Measurements from ENCODE around the gene CFDP1.

The CFDP1 gene

DNA sequence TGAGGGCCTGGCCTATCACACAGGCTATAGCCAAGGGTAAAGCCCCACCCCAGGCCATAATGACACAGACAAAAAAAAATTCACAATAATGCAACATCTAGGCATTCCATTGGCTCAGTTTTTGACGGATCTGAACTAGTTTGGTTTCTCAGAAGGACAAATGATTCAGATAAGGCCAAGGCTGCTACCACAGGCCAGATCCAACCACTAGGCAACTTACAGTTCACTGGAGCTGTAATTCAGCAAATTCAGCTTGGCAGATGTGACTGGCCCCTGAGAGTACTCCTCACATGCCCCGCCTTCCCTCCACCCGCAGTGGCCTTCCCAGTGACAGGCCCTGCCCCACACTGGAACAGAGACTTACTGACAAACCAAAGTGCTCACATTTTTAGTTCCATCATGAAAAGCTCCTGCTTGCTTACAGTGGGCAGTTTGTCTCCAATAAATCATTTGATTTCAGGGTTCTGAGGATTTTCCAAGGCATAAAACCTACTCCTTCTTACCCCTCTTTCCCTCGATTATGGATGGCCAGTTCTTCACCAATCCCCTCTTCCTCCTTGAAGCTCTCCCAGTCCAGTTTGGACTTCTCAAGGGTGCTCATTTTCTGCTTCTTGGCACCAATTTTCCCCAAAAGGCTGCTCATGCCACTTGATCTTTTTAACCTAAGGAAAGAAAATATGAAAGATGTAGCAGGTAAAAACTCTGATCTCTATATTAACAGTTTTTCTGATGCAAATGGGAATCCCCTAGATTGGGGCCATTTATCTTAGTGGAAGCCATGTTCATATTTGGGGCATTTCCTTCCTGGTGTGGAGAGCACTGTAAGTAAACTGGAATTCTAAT, 128.6 kb downstream of the CFDP1 start:
- Histone ChIP-seq H3K4me1 (ENCODE audit: control insufficient read depth, insufficient read depth, low read length) (peaks cover 22% of the 10 kb centered on the region), H3K36me3 (ENCODE audit: control insufficient read depth in 2 of 2, insufficient read depth in 1 of 2, low read length in 2 of 2) (peaks cover 0 to 38% of the 10 kb centered on the region in 2 experiments; a peak in 1 of 3 replicates), H3K4me3 (ENCODE audit: low read depth, low read length) (no peak overlapping the region), H3K27ac (ENCODE audit: extremely low read depth, low read depth, low read length) (peak overlapping the region; percentile 74), H3K9me3 (ENCODE audit: control insufficient read depth, insufficient read depth, low read depth, low read length) (no peaks in the 10 kb centered on the region)
- ChIA-PET POLR2A (interaction anchor here (0.6 to 1.8 kb wide), 5 partner anchors 37 to 103 kb away, joined by 3 to 7 read pairs (median 5); no protein-coding TSS in a partner anchor), CTCF (interaction anchor here (1.0 to 2.2 kb wide), 2 partner anchors 105 to 1867 kb away, joined by 4 to 8 read pairs; no protein-coding TSS in a partner anchor)
- no peak for TF ChIP-seq ZNF600 (tag by site-specific recombination; IDR thresholded peaks at IDR 0.05)
- TF ChIP-seq, protein P1, sequence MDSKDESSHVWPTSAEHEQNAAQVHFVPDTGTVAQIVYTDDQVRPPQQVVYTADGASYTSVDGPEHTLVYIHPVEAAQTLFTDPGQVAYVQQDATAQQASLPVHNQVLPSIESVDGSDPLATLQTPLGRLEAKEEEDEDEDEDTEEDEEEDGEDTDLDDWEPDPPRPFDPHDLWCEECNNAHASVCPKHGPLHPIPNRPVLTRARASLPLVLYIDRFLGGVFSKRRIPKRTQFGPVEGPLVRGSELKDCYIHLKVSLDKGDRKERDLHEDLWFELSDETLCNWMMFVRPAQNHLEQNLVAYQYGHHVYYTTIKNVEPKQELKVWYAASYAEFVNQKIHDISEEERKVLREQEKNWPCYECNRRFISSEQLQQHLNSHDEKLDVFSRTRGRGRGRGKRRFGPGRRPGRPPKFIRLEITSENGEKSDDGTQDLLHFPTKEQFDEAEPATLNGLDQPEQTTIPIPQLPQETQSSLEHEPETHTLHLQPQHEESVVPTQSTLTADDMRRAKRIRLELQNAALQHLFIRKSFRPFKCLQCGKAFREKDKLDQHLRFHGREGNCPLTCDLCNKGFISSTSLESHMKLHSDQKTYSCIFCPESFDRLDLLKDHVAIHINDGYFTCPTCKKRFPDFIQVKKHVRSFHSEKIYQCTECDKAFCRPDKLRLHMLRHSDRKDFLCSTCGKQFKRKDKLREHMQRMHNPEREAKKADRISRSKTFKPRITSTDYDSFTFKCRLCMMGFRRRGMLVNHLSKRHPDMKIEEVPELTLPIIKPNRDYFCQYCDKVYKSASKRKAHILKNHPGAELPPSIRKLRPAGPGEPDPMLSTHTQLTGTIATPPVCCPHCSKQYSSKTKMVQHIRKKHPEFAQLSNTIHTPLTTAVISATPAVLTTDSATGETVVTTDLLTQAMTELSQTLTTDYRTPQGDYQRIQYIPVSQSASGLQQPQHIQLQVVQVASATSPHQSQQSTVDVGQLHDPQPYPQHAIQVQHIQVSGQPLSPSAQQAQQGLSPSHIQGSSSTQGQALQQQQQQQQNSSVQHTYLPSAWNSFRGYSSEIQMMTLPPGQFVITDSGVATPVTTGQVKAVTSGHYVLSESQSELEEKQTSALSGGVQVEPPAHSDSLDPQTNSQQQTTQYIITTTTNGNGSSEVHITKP (tag by site-specific recombination; IDR thresholded peaks at IDR 0.05) = 0 out of 2 replicates have a peak, but pooled peaks have one; percentile 14

GRCh38 chr16:75301804-75302203, 131.5 kb downstream of the CFDP1 start:
- H3K36me3 ChIP-seq (ENCODE audit: control insufficient read depth in 2 of 2, insufficient read depth in 1 of 2, low read length in 2 of 2) = peaks cover 0 to 59% of the 10 kb centered on the region in 2 experiments; a peak in 2 of 3 replicates
- no peak overlapping the region for H3K4me3 ChIP-seq (ENCODE audit: low read depth, low read length)
- peaks cover 22% of the 10 kb centered on the region for H3K4me1 ChIP-seq (ENCODE audit: control insufficient read depth, insufficient read depth, low read length)
- H3K9me3 ChIP-seq (ENCODE audit: control insufficient read depth, insufficient read depth, low read depth, low read length) = no peaks in the 10 kb centered on the region
- TF ChIP-seq KLF1 (tag by site-specific recombination; IDR thresholded peaks at IDR 0.05) (no peak), ZSCAN23 (tag by site-specific recombination; IDR thresholded peaks at IDR 0.05) (no peak), ZNF23 (tag by site-specific recombination; IDR thresholded peaks at IDR 0.05; ENCODE audit: borderline replicate concordance) (no peak), PRDM6 (tag by site-specific recombination; IDR thresholded peaks at IDR 0.05) (no peak), SCRT1 (tag by site-specific recombination; IDR thresholded peaks at IDR 0.05; ENCODE audit: borderline replicate concordance) (no peak), ZNF76 (tag by site-specific recombination; IDR thresholded peaks at IDR 0.05; ENCODE audit: borderline replicate concordance, low read depth) (no peak), ZNF16 (tag by site-specific recombination; IDR thresholded peaks at IDR 0.05; ENCODE audit: low read depth) (no peak), ZNF626 (tag by site-specific recombination; IDR thresholded peaks at IDR 0.05) (no peak), ZNF121 (tag by site-specific recombination; IDR thresholded peaks at IDR 0.05) (no peak), BCL11A (tag by site-specific recombination; IDR thresholded peaks at IDR 0.05; ENCODE audit: low read depth) (no peak)
- ChIA-PET CTCF (interaction anchor here (0.5 kb wide), 1 partner anchor 88 kb away, joined by 3 read pairs; no protein-coding TSS in a partner anchor), POLR2A (no interaction called here)
- no peak overlapping the region for H3K27ac ChIP-seq (ENCODE audit: extremely low read depth, low read depth, low read length)

GRCh38 chr16:75298267-75298666, 135.0 kb downstream of the CFDP1 start:
- TF ChIP-seq SETDB1 (IDR thresholded peaks at IDR 0.05; ENCODE audit: insufficient read length, low read length) = no peak
- TF ChIP-seq ZNF146 (tag by site-specific recombination; IDR thresholded peaks at IDR 0.05) = no peak
- TF ChIP-seq SP7 (tag by site-specific recombination; IDR thresholded peaks at IDR 0.05) = no peak
- TF ChIP-seq BCL6B (tag by site-specific recombination; IDR thresholded peaks at IDR 0.05) = no peak
- TF ChIP-seq ZBTB8A (tag by site-specific recombination; IDR thresholded peaks at IDR 0.05) = no peak
- no peak for TF ChIP-seq ZNF777 (tag by site-specific recombination; IDR thresholded peaks at IDR 0.05; ENCODE audit: borderline replicate concordance)
- TF ChIP-seq GLIS1 (tag by site-specific recombination; IDR thresholded peaks at IDR 0.05) = no peak
- no peak for TF ChIP-seq ZNF530 (tag by site-specific recombination; IDR thresholded peaks at IDR 0.05; ENCODE audit: low read depth)
- TF ChIP-seq SP3 (tag by site-specific recombination; IDR thresholded peaks at IDR 0.05) = no peak
- TF ChIP-seq ZNF19 (tag by site-specific recombination; IDR thresholded peaks at IDR 0.05; ENCODE audit: low read depth) = no peak
- TF ChIP-seq ZNF791 (tag by site-specific recombination; IDR thresholded peaks at IDR 0.05) = no peak
- TF ChIP-seq ZNF423 (tag by site-specific recombination; IDR thresholded peaks at IDR 0.05) = no peak
- TF ChIP-seq ZNF121 (tag by site-specific recombination; IDR thresholded peaks at IDR 0.05) = no peak
- Histone ChIP-seq H3K36me3 (ENCODE audit: control insufficient read depth in 2 of 2, insufficient read depth in 1 of 2, low read length in 2 of 2) (peaks cover 0 to 75% of the 10 kb centered on the region in 2 experiments; a peak in 2 of 3 replicates), H3K27ac (ENCODE audit: extremely low read depth, low read depth, low read length) (no peak overlapping the region), H3K9me3 (ENCODE audit: control insufficient read depth, insufficient read depth, low read depth, low read length) (no peaks in the 10 kb centered on the region), H3K4me3 (ENCODE audit: low read depth, low read length) (no peak overlapping the region), H3K4me1 (ENCODE audit: control insufficient read depth, insufficient read depth, low read length) (no peaks in the 10 kb centered on the region)
- POLR2A ChIA-PET = no interaction called here
- CTCF ChIA-PET = no interaction called here
